ENCODE results near the gene MAP3K21.

The MAP3K21 gene

DNA sequence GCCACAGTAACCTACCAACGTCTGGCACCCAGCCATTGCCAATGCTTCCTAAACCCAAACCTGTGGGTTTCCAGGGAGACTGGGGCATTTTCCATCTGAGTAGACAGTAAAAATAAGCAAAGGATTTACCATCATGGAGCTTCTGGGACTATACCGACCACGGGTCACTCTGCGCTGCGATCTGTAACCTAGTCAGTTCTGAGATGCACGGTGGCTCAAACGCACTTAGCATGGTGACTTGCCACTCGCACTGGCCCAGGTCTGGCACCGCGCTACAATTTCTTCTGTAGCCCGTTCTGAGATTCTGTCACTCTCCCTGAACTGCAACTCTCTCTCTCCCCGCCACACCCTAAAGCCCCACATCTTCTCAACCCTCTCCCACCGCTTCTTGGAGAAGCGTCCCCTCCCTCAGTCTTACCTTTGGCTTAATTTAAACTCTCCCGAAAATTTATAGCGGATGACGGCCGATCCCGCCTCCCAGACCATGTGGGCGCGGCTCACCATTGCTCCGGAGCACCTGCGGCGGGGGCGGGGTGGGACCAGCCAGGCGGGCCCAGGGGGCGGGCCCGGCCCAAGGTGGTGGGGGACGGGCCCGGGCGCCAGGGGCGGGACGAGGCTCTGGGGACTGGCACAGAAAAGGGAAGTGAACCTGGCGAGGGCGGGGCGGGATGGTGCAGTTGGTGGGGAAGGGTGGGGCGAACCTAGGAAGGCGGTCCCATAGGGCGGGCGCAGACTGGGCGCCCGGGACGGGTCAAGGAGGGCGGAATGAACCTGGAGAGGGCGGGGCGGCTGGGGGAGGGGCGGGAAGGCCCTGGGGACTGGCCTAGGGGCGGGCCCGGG, 493 bp upstream of the MAP3K21 start:
- DNase-seq, result peak; percentile 94

DNA sequence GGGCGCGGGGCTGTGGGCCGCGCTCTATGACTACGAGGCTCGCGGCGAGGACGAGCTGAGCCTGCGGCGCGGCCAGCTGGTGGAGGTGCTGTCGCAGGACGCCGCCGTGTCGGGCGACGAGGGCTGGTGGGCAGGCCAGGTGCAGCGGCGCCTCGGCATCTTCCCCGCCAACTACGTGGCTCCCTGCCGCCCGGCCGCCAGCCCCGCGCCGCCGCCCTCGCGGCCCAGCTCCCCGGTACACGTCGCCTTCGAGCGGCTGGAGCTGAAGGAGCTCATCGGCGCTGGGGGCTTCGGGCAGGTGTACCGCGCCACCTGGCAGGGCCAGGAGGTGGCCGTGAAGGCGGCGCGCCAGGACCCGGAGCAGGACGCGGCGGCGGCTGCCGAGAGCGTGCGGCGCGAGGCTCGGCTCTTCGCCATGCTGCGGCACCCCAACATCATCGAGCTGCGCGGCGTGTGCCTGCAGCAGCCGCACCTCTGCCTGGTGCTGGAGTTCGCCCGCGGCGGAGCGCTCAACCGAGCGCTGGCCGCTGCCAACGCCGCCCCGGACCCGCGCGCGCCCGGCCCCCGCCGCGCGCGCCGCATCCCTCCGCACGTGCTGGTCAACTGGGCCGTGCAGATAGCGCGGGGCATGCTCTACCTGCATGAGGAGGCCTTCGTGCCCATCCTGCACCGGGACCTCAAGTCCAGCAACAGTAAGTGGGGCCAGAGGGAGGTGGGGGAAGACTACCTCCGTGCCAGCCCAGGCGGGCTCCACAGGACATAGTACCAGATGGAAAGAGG, 808 bp downstream of the MAP3K21 start:
- peak; percentile 11 to 29 for DNase-seq

DNA sequence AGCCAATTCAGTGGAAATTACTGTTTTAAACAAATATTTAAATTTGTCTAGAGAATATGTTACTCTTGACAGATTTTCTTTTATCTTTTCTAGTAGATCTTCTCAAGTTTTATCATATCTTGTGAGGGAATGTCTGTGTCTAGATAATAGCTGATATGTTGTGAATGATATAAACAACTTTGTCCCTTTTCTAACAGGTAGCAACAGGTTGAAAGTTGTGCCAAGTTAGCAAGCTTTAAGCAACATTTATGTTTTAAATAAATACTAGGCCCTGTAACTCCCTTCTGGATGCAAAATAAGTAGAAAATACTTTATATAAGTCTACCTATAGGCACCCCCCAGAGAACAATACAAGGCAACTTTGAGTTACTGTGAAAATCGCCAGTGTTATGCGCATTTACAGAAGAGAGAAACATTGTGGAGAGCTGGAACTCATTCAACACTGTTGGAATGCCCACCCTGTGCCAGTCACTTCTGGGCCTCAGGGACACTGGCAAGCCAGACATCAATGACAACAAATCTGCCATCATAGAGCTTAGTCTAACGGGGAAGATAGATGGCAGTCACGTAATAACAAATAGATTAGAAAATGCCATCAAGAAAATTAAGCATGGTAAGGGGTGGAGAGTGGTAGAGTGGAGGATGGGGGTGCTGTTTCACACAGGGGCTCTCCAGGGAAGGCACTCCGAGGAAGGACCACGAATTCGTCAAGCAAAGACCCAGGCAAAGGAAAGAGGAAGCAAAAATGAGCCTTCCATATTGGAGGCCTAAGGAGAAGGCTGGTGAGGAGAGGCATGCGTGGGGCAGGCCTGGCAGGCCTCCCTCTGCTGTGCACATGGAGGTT, 4.4 kb downstream of the MAP3K21 start:
- no peak for DNase-seq

DNA sequence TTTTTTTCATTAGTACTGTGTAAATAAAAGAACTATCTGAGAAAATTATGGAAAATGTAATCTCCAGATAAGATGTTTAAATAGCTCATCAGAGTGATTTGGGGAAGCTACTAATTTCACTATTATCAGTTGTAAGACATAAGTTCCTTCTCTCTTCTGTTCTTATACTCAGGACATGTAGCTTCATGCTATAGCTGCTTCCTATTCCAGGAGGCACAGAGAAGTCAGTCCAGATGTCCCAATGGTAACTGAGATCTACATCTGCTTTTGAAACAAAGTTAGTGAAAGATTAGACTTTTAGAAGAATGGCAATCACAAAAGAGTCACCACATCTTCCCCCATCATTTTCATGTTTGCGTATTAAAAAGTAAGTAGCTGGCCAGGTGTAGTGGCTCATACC, 5.6 kb downstream of the MAP3K21 start:
- no peak for DNase-seq

DNA sequence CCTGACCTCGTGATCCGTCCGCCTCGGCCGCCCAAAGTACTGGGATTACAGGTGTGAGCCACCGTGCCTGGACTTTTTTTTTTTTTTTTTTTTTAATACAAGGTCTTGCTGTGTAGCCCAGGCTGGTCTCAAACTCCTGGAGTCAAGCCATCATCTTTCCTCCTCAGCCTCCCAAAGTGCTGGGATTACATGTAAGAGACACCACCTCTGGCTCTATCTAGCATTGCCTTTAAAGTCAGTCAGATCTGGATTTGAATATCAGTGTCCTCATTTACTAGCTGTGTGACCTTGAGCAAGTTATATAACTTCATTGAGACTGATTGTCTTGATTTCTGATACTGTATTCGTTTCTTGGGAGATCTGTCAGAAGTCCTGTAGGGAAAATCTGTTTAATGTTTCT, 6.6 kb downstream of the MAP3K21 start:
- DNase-seq, result no peak

DNA sequence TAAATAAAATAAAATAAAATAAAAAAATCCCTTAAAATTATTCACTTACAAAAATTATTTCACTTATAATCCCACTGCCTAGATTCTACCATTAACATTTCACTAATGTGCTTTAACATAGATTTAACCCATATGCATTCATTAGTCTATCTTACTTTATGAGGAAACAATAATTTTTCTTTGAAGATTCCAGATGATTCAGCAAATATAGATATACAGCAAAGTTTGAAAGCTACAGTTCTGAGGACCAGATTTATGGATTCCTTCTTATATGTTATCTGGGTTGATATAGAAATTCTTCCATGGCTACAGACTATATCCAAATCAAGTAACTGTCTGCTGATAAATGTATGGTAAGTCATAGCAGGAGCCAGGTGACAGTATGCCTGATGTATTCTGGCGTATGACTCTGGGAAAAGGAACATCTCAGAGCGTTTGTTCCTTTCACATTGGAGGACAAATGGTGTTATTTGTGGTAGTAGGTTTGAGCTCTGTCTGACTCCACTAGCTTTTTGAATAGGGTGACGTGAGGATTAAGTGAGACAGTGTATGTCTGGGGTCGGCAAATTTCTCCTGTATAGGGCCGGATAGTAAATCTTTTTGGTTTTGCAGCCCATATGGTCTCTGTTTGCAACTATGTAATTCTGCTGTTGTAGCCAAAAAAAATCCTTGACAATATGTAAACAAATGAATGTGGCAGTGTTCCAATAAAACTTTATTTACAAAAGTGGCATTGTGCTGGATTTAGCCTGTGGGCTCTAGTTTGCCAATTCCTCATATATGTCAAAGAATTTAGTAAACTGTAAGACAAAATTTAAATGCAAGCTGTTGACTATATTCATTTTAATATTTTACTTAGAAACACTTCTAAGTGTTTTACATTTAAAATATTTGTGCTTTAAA, 9.3 kb downstream of the MAP3K21 start:
- no peak for DNase-seq

- no peak for DNase-seq
These were observed 10.0 kb downstream of the MAP3K21 start for GRCh38 chr1:233337505-233337904.

DNA sequence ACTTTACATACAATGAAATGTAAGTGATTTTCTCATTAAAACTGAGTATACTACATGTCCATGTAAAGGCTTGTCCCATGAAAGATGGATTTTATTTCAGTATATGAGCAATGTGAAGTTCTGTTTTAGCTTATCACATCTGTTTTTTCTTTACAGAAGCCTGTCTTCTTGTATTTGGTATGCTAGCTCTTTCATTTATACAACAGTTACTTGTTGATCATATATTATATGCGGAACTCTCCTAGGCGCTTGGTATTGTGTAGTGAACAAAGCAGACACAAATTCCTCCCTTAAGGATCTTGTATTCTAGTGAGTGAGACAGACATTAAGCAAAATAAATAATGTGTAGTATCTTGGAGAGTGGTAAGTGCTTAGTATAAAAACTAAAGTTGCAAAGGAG, 10.6 kb downstream of the MAP3K21 start:
- DNase-seq, result no peak

DNA sequence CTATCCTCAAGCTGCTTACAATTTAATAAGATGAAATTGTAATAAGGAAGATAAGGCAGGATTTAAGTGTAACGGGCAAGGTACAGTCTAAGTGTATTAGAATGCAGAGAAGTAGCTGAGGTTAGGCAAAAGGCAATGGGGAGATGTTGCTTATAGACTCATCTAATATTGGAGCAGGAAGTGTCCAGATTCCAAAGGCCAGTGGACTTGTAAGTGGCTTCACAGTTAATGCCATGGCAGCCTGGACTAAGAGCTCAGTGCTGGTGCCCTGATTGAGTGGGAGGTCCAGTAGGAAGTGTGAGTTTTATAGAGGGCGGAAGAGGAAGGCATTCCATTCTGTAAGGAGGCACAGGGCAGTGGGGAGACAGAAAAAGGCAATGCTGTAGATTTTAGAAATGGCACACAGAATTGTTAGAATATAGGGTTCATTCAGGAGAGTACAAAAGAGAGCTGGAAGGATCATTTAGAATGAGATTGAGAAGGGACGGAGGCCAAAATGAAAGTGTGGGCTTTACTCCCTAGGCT, 12.6 kb downstream of the MAP3K21 start:
- no peak for DNase-seq

- DNase-seq, result no peak
These were observed 13.5 kb downstream of the MAP3K21 start for GRCh38 chr1:233340966-233341516.

GRCh38 chr1:233342086-233342485, 14.6 kb downstream of the MAP3K21 start:
- no peak for DNase-seq

DNA sequence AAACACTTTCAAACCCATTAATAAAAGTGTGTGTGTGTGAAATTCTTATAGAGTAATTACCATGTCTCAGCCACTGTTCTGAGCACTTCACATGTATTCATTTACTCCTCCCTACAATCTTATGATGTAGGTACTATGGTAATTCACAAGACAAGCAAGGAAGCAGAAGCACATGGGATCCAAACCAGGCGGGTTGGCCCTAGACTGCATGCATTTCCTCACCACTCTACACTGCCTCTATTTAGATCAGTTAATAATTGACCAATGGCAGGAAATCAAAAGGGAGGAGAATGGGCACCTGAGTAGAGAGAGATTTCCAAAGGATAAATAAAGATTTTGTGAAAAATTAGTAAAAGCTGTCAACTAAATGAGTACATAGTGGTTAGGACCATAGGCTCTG, 15.7 kb downstream of the MAP3K21 start:
- no peak for DNase-seq

- DNase-seq, result no peak
These were observed 19.8 kb downstream of the MAP3K21 start for GRCh38 chr1:233347338-233347737.

DNA sequence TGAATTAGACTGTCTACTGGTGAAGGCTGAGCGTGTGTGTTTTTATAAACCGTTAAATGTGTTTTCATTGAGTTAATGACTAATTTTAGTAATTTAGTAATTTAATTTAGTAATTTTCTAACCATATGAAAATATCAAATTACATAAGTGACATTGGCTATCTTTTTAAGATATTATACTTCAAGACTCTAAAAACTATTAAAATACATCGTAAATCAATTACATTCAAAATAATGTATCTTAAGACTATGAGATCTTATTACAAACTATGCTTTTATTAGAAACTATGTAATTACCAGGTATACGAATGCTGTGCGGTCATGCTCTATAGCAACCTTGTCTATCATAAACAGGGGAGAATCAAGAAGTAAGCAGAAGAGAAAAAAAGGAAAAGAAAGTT, 21.6 kb downstream of the MAP3K21 start:
- no peak for DNase-seq

- no peak for DNase-seq
These were observed 27.5 kb downstream of the MAP3K21 start for GRCh38 chr1:233354983-233355382.

DNA sequence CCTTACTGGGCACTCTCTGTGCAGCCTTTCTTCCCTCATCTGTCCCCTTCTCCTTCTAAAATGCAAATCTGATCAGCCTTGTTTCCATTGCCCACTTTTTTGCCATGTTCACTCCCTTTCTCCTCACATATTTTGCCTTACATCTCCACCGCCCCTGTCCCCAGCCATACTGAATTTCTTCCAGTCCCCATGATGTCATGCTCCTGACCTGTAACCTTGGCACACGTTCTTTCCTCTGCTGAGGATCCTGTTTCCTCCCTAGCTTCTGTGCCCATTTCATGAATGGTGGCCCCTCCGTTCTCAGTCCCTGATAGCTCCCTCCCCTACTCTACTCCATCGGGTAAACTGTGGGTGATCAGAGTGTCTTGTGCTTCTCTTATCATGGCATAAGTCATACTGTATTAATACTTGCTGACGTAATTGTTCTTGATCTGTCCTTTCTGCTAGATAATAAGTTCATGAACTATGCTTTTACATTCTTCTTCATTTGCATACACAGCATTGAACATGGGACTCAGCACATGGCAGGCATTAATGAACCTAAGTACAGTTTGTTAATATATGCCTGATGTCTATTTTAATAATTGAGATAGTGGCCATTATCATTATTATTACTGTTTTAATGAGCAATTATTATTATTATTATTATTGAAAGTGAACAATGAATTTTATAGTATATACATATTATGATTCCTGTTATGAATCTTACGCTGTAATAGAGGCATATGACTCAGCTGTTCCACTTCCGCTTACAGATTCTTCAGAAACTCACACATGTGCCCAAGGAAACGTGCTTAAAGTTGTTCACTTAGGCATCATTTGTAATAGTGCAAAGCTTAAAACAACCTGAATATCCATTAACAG, 28.5 kb downstream of the MAP3K21 start:
- DNase-seq, result peak in 1 of 2 donors; percentile 17

- no peak for DNase-seq
These were observed 29.1 kb downstream of the MAP3K21 start for GRCh38 chr1:233356705-233356987.

DNA sequence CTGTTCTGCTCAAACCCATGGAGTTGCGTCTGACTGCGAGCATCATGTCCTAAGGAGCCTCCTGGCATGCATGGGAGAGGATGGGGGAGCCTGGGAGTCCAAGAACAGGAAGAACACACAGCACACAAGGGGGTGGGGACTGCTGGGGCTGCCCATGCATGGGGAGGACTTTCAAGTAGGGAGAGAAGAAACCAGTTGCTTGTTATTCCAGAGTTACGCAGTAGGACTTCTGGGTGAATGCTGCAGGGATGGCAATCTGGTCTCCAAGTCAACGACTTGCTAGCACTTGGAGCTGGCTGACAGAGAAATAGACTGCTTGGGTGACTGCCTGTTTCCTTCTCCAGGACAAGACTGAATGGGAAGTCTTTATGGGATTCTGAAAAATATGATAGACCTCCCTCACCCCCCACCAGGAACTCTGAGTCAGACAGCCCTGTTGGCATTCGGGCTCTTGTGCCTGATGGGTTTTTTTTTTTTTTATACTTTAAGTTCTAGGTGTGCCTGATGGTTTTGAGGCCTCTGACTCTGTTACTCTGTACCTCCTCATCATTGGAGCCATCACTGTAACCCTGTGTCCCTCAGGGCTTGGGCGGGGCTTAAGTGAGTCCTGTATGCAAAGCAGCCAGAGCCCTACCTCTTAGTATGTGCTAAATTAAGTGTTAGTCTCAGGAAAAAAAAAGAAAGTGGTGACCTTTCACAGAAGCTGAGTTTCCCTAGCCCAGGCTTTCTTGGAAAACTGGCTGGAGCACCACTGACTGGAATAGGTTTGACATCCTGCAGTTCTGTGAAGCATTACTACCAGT, 30.3 kb downstream of the MAP3K21 start:
- DNase-seq, result no peak

DNA sequence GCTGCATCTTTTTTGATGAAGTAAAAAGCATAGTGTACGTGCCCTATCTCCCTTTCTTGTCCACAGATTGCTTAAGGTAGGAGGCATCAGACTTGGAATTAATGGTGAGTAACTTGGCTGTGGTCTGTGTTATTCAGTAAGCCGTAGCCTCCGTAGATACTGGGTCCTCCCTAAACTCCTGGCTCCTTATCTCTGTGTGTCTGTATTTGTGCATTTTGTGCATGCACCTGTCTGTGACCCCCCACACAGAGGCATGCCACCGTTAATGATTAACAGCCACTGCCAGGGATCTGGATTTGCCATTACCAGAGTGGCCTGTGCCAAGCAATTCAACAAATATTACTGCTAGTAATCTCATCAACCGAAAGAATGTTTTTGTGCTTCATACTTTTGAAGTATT, 31.9 kb downstream of the MAP3K21 start:
- no peak for DNase-seq

DNA sequence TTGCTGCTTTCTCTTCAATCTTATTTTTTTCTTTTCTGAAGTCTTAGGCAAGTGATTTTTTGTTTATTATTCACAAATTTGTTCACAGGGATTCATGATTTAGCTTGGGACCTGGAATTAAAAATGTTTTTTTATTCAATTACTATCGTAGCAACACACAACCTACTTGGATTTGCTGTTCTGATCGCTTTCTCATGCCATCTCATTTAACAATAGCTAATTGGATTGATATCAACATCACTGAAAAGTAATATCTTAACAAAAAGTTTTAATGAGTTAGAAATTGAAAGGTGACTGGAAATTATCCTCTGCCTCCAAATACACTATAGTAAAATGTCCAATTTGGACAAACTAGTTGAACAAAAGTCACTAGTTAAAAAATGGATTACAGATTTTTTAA, 32.4 kb downstream of the MAP3K21 start:
- DNase-seq, result no peak

Data from CD4-positive, alpha-beta T cell treated with Interleukin-4 for 1 hour (primary cell).